Osteocyte (in vitro differentiated cells): ENCODE results near the gene OR14K1. TPM values are rescaled to one million over a fixed set of nuclear protein-coding genes. Genes with fewer than 3 reads are reported as not detected.
"Not testable (repeated sequence)": the region's sequence is repeated elsewhere in the genome, so short reads cannot be mapped to it uniquely, and the experiment has no call there.

Experiments
- DNase-seq: peaks from one replicate; pipeline ENCODE4 v3.0.0; 2021; ENCODE audit warnings: mixed read lengths; ENCODE audit not compliant: unreplicated experiment; ENCODE audit errors: extremely low spot score
- H3K27ac Mint-ChIP-seq: one replicate; pipeline ENCODE4 v1.8.0; 2021; ENCODE audit warnings: mild to moderate bottlenecking, mixed read lengths; ENCODE audit not compliant: unreplicated experiment
- H3K27me3 Mint-ChIP-seq: one replicate; pipeline ENCODE4 v1.8.0; 2021; ENCODE audit warnings: mixed read lengths; ENCODE audit not compliant: unreplicated experiment
- H3K36me3 Mint-ChIP-seq: one replicate; pipeline ENCODE4 v1.8.0; 2021; ENCODE audit warnings: mixed read lengths; ENCODE audit not compliant: unreplicated experiment
- H3K4me1 Mint-ChIP-seq: one replicate; pipeline ENCODE4 v1.8.0; 2021; ENCODE audit warnings: mixed read lengths; ENCODE audit not compliant: unreplicated experiment
- H3K4me3 Mint-ChIP-seq: one replicate; pipeline ENCODE4 v1.8.0; 2021; ENCODE audit warnings: mild to moderate bottlenecking, moderate library complexity, mixed read lengths; ENCODE audit not compliant: unreplicated experiment
- H3K9me3 Mint-ChIP-seq: one replicate; pipeline ENCODE4 v1.8.0; 2021; ENCODE audit warnings: mixed read lengths; ENCODE audit not compliant: unreplicated experiment
- CTCF ChIP-seq: fragments of 200-600 bp; sonication (generic); IDR thresholded peaks from 2 replicates; pipeline ENCODE4 v1.5.0; 2021; ENCODE audit warnings: antibody characterized with exemption, mild to moderate bottlenecking, moderate library complexity
- total RNA-seq: library from RNA; stranded (reverse); gene quantifications from 2 replicates; pipeline ENCODE4 v1.2.1, GENCODE V29; 2021

The OR14K1 gene
- total RNA-seq, 1 donor from 2014 or later = not detected

GRCh38 chr1:247721222-247721621 is 17.2 kb upstream of the OR14K1 start:
- Mint-ChIP-seq H3K4me3 (no peak overlapping the region), H3K27me3 (no peaks in the 10 kb centered on the region), H3K27ac (no peak overlapping the region), H3K36me3 (no peaks in the 10 kb centered on the region), H3K4me1 (no peaks in the 10 kb centered on the region), H3K9me3 (peaks cover 13% of the 10 kb centered on the region)
- TF ChIP-seq CTCF = no peak
- DNase-seq = no peak

DNA sequence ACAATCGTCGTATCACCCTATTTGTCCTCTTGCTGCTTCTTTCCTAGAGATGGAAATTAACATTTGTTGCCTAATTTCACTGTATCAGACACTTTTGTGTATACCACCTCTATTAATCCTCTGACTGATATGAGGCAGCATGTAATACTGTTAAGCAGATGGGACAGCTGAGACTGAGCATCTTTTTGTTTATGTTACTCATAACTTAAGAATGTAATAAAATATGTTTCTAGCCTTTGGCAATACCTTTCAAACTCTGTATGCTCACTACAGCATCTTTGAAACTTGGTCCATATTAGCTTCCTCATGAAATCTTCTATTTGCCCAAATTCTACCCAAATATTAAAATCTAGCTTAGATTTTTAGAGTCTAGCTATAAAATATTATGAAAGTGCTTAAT is 2.3 kb downstream of the OR14K1 start:
- Mint-ChIP-seq H3K4me3 (no peak overlapping the region), H3K27ac (no peak overlapping the region), H3K4me1 (peaks cover 7% of the 10 kb centered on the region), H3K36me3 (no peaks in the 10 kb centered on the region), H3K27me3 (no peaks in the 10 kb centered on the region), H3K9me3 (peaks cover 22% of the 10 kb centered on the region)
- DNase-seq = no peak
- TF ChIP-seq CTCF = no peak

GRCh38 chr1:247741756-247742155 is 3.3 kb downstream of the OR14K1 start:
- Mint-ChIP-seq H3K4me1 (peaks cover 7% of the 10 kb centered on the region), H3K36me3 (no peaks in the 10 kb centered on the region), H3K4me3 (no peak overlapping the region), H3K27me3 (no peaks in the 10 kb centered on the region), H3K27ac (no peak overlapping the region), H3K9me3 (peaks cover 23% of the 10 kb centered on the region)
- no peak for TF ChIP-seq CTCF
- DNase-seq = no peak

GRCh38 chr1:247742215-247742760 is 3.9 kb downstream of the OR14K1 start:
- DNase-seq, H3K4me1 Mint-ChIP-seq, H3K36me3 Mint-ChIP-seq, H3K27me3 Mint-ChIP-seq, H3K27ac Mint-ChIP-seq, H3K4me3 Mint-ChIP-seq: not testable (repeated sequence)
- H3K9me3 Mint-ChIP-seq = peaks cover 27% of the 10 kb centered on the region

DNA sequence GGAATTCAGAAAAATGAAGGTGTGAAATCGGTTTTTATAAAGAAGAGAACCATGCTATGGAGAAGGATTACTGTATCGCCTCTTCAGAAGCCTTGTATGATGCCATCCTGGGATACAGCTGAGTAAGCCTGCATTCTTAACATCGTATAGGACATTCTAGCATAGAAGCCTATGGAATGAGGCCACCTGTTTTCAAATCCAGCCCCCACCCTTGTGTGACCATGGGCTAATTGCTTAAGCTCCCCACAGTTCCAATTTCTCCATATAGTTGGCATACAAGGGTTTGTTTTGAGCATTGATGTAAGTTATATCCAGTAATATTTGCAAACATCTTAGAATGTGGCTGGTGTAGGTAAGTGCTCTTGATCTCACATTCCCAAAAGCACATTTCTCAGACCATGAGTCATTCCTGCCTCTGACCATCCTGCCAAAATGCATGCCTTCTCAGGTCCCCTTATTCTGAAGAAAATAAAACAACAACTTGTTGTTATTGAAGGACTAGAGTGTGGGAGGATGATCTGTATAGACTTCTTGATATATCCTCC is 8.0 kb downstream of the OR14K1 start:
- Mint-ChIP-seq H3K27ac (no peak overlapping the region), H3K9me3 (peaks cover 26% of the 10 kb centered on the region), H3K4me1 (peaks cover 9% of the 10 kb centered on the region), H3K27me3 (no peaks in the 10 kb centered on the region), H3K36me3 (no peaks in the 10 kb centered on the region), H3K4me3 (no peak overlapping the region)
- no peak for DNase-seq
- no peak for TF ChIP-seq CTCF
